ENCODE results near the gene IP6K2.
"Not testable (repeated sequence)": the region's sequence is repeated elsewhere in the genome, so short reads cannot be mapped to it uniquely, and the experiment has no call there.

IP6K2 gene

DNA sequence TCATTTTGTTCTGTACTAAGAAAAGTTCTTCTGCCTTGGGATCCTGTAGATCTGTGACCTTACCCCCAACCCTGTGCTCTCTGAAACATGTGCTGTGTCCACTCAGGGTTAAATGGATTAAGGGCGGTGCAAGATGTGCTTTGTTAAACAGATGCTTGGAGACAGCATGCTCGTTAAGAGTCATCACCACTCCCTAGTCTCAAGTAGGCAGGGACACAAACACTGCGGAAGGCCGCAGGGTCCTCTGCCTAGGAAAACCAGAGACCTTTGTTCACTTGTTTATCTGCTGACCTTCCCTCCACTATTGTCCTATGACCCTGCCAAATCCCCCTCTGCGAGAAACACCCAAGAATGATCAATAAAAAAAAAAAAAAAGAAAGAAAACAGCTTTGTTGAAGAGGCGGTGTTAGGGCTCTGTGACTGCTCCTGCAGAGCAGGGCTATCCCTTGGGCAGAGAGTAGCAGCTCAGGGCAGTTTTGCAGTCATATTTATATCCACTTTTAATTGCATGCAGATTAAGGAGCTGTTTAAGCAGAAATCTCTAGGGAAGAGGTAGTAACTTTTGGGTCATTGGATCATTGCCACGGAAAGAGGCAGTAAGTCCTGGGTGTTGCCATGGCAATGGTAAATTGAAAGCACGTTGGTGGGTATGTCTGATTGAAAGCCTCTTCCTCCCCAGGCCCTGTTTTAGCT is 18.2 kb upstream of the IP6K2 start:
- DNase-seq; in situ Hi-C loops (cut with HindIII; ENCODE audit: low pct_ligation_motif_present, low pct_unique_long_range_greater_than_20kb, low sequenced_read_pairs): not testable (repeated sequence)

DNA sequence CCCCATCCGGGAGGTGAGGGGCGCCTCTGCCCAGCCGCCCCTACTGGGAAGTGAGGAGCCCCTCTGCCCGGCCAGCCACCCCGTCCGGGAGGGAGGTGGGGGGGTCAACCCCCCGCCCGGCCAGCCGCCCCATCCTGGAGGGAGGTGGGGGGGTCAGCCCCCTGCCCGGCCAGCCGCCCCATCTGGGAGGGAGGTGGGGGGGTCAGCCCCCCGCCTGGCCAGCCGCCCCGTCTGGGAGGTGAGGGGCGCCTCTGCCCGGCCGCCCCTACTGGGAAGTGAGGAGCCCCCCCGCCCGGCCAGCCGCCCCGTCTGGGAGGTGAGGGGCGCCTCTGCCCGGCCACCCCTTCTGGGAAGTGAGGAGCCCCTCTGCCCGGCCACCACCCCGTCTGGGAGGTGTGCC is 17.5 kb upstream of the IP6K2 start:
- DNase-seq; in situ Hi-C loops (cut with HindIII; ENCODE audit: low pct_ligation_motif_present, low pct_unique_long_range_greater_than_20kb, low sequenced_read_pairs): not testable (repeated sequence)

DNA sequence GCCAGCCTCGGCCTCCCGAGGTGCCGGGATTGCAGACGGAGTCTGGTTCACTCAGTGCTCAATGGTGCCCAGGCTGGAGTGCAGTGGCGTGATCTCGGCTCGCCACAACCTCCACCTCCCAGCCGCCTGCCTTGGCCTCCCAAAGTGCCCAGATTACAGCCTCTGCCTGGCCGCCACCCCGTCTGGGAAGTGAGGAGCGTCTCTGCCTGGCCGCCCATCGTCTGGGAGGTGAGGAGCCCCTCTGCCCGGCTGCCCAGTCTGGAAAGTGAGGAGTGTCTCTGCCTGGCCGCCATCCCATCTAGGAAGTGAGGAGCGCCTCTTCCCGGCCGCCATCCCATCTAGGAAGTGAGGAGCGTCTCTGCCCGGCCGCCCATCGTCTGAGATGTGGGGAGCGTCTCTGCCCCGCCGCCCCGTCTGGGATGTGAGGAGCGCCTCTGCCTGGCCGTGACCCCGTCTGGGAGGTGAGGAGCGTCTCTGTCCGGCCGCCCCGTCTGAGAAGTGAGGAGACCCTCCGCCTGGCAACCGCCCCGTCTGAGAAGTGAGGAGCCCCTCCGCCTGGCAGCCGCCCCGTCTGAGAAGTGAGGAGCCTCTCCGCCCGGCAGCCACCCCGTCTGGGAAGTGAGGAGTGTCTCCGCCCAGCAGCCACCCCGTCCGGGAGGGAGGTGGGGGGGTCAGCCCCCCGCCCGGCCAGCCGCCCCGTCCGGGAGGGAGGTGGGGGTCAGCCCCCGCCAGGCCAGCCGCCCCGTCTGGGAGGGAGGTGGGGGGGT is 16.9 kb upstream of the IP6K2 start:
- in situ Hi-C loops (cut with HindIII; ENCODE audit: low pct_ligation_motif_present, low pct_unique_long_range_greater_than_20kb, low sequenced_read_pairs); DNase-seq: not testable (repeated sequence)

DNA sequence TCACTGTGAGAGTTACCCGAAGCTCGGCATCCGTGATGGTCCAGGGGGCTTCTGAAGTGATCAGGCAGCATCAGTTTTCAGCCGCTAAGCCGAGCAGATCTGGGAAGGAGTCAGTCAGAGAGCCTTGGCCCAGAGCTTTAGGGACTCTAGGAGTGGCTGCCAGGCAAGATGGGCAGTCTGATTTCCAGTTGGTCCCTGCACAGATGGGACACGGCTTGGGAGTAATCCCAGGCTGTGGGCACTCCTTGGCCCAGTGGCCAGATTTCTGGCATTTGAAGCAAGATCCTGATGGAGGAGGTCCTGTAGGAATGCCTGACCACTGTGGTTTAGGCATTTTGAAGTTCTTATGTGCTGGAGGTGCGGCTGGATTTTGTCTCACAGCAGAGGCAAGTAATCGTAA is 10.5 kb upstream of the IP6K2 start:
- in situ Hi-C loops (cut with HindIII; ENCODE audit: low pct_ligation_motif_present, low pct_unique_long_range_greater_than_20kb, low sequenced_read_pairs), result no loop called here
- DNase-seq, result no peak

DNA sequence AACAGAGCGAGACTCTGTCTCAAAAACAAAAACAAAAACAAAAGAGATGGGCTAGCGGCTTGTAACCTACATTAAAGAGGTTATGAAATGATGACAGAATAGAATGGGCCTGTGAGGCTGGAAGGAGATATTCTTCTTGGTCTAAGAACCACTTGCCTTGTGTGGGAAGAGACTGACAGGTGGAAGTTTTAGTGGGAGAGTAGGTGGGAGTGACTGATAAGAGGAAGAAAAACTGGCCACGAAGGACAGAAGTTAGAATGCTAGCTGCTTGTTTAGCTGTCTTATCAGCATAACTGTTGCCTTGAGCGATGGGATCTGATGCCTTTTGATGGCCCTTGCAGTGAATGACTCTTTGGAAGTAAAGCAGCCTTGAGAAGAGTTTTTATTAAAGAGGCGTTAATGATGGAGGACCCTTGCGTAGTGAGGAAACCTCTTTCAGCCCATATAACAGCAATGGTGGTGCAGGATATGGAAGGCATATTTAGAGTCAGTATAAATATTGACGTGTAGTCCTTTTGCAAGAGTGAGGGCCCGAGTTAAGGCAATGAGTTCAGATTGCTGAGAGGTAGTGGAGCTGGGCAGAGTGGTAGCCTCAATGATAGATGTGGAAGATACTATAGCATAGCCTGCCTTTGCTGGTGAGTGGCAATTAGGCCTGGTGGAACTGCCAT is 8.3 kb upstream of the IP6K2 start:
- in situ Hi-C loops (cut with HindIII; ENCODE audit: low pct_ligation_motif_present, low pct_unique_long_range_greater_than_20kb, low sequenced_read_pairs); DNase-seq: not testable (repeated sequence)

DNA sequence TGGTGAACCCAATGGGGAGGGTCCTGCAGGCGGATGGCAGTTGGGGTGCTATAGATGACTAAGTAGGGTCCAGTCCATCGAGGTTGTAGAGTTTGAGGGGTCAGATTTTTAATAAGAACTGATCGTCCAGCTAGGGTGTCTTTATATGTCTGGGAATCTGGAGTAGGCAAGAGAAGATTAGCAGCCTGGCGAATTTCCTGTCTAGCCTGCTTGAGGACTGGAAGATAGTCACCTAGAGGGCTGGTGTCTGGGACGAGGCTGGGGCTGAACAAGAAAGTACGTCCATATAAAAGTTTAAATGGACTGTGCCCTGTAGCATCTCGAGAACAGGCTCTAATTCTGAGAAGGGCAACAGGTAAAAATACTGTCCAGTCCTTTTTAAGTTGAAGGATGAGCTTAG is 6.7 kb upstream of the IP6K2 start:
- in situ Hi-C loops (cut with HindIII; ENCODE audit: low pct_ligation_motif_present, low pct_unique_long_range_greater_than_20kb, low sequenced_read_pairs), result no loop called here

DNA sequence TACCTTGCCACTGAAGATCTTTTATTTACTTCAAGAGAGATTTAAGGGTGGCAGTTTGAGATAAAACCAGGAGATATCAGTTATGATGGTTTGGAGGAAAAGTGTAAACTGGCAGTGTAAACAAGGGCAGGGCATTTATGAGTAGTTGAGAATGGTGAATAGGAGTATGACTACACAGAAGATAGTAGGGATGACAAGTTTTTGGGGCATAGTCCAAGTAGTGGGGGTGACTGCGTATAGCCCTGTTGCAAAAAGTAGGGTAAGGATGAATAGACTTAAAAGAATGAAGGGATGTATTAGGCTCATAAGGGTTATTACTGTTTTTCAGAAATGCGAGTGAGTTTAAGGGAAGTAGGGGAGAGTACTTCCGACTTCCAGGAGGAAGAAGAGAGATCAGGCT is 6.3 kb upstream of the IP6K2 start:
- in situ Hi-C loops (cut with HindIII; ENCODE audit: low pct_ligation_motif_present, low pct_unique_long_range_greater_than_20kb, low sequenced_read_pairs); DNase-seq: not testable (repeated sequence)

More for the DNA sequence above, 6.7 kb upstream of the IP6K2 start:
- no peak for DNase-seq

DNA sequence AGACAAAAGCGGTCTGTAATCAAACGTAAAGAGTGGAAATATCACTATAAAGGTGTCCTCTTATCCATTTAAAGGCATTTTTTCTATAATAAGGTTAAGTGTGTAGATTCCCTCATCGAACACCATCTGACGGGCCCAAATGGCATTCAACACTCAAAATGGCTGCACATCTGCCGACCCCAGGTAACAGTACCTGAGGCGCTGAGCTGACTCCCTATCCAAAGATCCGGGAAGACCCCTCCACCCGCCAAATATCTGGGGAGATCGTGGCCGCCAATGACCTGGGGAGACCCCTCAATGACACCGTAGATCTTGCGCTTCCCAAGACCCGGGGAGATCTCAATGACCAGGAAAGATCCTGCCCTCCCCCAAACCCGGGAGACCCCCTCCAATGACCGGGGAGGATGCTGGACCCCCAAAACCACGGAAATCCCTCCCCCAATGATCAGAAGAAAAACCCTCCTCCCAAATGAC is 476 bp downstream of the IP6K2 start:
- peak; percentile 16 for DNase-seq
- in situ Hi-C loops (cut with HindIII; ENCODE audit: low pct_ligation_motif_present, low pct_unique_long_range_greater_than_20kb, low sequenced_read_pairs), result no loop called here

DNA sequence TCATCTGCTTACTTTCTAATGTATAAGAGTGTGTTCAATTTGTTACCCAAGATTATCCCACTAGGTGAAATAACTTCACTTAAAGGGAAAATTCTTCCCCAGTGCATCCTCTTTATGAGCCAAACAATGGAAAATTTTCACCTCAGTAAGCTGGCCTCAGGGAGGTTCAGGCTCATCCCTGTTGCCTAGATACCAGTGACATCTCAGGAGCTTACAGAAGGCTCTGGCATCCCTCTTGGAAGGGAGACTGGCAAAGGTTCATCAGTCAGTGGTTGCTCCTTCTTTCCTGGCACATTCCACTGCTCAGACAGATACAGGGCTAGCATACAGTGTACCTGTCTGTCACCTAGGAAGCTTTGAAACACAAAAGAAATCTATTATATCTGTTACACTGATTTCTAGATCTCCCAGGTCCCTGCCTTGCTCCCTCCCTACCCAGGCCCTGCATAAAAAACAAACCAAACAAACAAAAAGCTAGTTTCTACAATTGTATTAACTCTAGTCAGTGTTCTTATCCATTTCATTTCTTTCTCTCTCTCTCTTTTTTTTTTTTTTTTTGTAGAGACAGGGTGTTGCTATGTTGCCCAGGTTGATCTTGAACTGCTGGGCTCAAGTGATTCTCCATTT is 1.7 kb downstream of the IP6K2 start:
- peak; percentile 10 for DNase-seq

DNA sequence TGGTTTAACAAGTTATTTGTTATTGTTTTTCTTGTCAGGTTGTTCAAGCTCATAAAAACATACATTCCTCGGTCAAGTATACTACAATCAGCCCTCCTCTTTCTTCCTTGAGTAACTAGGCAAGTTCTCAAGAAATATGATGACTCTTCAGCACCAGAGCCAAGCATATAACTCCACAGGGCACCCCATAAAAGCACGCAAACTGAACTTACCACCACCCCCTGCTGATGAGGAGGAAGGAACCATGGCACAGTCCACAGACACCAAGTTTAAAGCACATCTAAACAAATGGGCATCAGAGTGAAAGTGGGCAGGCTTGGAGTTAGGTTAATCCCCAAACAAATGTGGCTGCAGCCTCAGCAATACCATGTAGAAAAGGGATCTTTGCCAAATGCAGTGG is 5.3 kb downstream of the IP6K2 start:
- DNase-seq, result no peak
- in situ Hi-C loops (cut with HindIII; ENCODE audit: low pct_ligation_motif_present, low pct_unique_long_range_greater_than_20kb, low sequenced_read_pairs), result no loop called here

More for the DNA sequence above, 1.7 kb downstream of the IP6K2 start:
- in situ Hi-C loops (cut with HindIII; ENCODE audit: low pct_ligation_motif_present, low pct_unique_long_range_greater_than_20kb, low sequenced_read_pairs), result no loop called here

DNA sequence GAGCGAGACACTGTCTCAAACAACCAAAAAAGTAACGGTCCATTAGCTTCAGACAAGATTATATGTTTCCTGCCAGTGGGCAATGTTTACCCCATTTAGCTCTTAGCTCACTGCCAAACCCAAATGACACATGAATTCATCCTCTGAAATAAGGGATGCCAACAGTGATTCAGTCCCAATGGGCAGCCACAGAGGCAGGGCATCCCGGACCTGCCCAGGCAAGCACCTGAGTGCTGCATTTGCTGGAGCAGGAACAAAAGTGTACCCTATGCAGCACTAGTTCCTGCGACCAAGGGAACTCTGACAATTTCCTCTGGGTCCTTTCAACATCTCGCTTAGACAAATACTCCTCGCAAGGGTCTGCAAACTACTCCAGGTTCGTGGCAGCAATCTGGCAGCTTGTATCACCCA is 8.0 kb downstream of the IP6K2 start:
- in situ Hi-C loops (cut with HindIII; ENCODE audit: low pct_ligation_motif_present, low pct_unique_long_range_greater_than_20kb, low sequenced_read_pairs), result no loop called here

DNA sequence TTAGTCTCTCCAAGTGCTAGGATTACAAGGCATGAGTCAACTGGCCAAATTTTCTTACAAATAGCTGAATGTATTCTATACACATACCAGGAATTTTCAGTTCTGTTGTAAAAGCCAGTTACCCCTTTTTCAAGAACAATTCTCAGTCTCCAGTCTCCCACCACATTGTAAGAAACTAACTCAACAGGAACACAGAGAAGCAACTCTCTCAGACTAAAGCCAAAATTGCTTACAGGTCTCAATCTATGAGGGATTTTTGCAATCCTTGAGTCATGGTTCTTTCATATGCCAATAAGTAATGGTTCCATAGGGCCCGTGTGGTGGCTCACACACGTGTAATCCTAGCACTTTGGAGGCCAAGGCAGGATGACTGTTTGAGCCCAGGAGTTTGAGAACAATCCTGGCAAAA is 8.5 kb downstream of the IP6K2 start:
- in situ Hi-C loops (cut with HindIII; ENCODE audit: low pct_ligation_motif_present, low pct_unique_long_range_greater_than_20kb, low sequenced_read_pairs), result no loop called here
- DNase-seq, result no peak

More for the DNA sequence above, 8.0 kb downstream of the IP6K2 start:
- peak; percentile 50 for DNase-seq

DNA sequence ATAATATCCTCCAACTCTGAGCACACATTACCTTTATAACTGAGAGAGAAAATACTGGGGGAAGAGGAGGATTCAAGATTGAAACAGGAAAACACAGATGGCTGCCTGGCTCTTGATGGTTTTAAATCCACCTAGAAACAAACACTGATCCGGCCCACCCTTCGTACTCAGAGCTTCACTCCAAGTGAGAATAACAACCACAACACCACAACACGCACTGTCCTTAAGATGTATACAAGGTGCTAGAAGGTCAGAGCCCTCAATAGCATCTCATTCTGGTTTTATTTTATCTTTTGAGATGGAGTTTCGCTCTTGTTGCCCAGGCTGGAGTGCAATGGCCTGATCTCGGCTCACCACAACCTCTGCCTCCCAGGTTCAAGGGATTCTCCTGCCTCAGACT is 9.9 kb downstream of the IP6K2 start:
- no peak for DNase-seq
- in situ Hi-C loops (cut with HindIII; ENCODE audit: low pct_ligation_motif_present, low pct_unique_long_range_greater_than_20kb, low sequenced_read_pairs), result no loop called here

DNA sequence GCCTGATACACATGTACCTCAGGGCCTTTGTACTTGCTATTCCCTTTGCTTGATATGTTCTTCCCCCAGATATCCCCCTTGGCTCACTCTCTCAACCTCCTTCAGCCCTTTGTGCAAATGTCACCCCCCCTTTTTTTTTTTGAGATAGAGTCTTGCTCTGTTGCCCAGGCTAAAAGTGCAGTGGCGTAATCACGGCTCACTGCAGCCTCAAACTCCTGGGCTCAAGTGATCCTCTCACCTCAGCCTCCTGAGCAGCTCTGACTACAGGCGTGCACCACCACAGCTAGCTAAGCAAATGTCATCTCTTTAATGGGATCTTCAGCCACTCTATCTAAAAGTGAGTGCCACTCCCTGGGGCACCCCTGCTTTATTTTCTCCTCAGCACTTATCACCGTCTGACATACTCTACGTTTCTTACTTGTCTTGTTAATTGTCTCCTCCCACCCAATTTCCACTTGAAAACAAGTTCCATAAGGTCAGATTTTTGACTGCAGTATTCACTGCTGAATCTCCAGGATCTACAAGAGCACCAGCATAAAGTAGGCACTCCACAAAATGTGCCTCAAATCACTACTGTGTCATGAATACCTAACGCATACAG is 14.6 kb downstream of the IP6K2 start:
- DNase-seq, result no peak

DNA sequence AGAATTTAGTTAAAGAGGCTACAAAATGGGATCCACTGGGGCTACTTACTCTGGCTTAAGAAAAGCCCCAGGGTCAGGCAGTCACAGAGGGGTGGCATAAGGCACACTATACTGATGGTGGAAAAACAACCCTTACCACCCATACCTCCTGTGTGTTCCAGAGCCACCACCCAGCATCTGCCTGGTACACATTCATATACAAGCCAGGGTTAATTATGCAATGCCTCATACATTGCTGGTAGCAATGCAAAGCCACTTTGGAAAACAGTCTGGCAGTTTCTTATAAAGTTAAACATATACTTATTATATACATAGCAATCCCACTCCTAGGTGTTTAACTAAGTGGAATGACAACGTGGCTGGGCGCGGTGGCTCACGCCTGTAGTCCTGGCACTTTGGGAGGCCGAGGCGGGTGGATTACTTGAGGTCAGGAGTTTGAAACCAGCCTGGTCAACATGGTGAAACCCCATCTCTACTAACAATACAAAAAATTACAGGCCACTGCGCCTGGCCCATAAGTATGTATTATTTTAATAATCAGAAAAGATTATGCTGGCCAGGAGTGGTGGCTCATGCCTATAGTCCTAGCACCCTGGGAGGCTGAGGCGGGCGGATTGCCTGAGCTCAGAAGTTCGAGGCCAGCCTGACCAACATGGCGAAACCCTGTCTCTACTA is 16.2 kb downstream of the IP6K2 start:
- DNase-seq, result no peak
- in situ Hi-C loops (cut with HindIII; ENCODE audit: low pct_ligation_motif_present, low pct_unique_long_range_greater_than_20kb, low sequenced_read_pairs), result no loop called here

More for the DNA sequence above, 14.6 kb downstream of the IP6K2 start:
- in situ Hi-C loops (cut with HindIII; ENCODE audit: low pct_ligation_motif_present, low pct_unique_long_range_greater_than_20kb, low sequenced_read_pairs), result no loop called here

DNA sequence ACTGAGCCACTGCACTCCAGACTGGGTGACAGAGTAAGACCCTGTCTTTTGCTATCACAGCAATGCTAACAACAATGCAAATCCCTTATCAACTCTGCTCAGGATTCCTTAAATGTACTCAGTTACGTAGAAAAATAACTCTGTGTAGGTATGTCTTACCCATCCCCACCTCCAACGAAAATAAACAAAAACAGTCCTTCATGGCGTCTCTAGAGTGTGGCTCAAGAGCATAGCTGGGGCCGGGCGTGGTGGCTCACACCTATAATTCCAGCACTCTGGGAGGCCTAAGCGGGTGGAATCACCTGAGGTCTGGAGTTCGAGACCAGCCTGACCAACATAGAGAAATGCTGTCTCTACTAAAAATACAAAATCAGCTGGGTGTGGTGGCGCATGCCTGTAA is 18.1 kb downstream of the IP6K2 start:
- in situ Hi-C loops (cut with HindIII; ENCODE audit: low pct_ligation_motif_present, low pct_unique_long_range_greater_than_20kb, low sequenced_read_pairs), result no loop called here
- no peak for DNase-seq

DNA sequence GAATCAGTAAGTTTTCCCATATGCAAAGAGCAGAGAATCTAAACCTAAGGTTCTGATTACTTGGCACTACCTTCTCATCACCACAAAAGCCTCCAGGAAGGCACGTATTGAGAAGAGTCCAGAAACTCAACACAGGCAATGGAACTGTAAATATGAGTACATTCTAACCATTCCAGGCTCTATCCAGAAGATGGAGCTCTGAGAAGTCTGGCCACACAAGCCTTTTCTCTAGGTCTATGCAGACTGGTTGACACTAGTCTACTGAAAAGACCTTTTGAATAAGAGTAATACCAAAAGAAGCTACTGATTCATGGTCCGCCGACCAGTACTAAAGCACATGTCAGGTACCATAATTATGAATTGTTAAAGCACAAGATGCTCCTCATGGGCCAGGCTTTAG is 19.1 kb downstream of the IP6K2 start:
- DNase-seq, result no peak
- in situ Hi-C loops (cut with HindIII; ENCODE audit: low pct_ligation_motif_present, low pct_unique_long_range_greater_than_20kb, low sequenced_read_pairs), result no loop called here

DNA sequence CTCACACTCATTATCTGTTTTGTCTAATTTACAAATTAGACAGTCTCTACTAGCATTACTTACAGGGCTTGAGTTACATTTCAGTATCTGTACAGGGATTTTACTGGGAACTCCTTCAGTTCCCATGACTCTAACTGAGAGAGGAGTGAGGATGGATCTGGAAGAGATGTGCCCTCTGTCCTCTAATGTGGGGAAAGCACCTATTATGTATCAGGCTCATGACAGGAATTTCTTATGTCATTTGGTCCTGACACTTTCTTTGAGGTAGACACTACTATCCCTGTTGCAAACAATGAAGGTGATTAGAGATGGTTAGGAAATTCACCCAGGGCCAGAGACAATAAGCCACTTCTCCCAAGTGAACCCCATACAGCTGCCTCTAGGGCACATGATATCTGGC is 20.4 kb downstream of the IP6K2 start:
- in situ Hi-C loops (cut with HindIII; ENCODE audit: low pct_ligation_motif_present, low pct_unique_long_range_greater_than_20kb, low sequenced_read_pairs), result no loop called here
- DNase-seq, result no peak

Measured in ACHN (cell line).